HepG2 (cell line): ENCODE measurements around the gene SPG7. TPM values are rescaled to one million over a fixed set of nuclear protein-coding genes. Genes with fewer than 3 reads are reported as not detected.

ENCODE experiments used
- CCAR2 ChIP-seq: fragments of 200-400 bp; formaldehyde crosslinking; optimal IDR thresholded peaks from 2 replicates; pipeline ENCODE3; 2018; ENCODE audit warnings: low read depth, mild to moderate bottlenecking, low read length, moderate library complexity
- CENPT ChIP-seq: sonication (generic); formaldehyde crosslinking; IDR thresholded peaks from 2 replicates; pipeline ENCODE4 v1.8.0; 2022; ENCODE audit warnings: low read depth, mild to moderate bottlenecking, moderate library complexity, missing genetic modification reagents
- JUND ChIP-seq: sonication (generic); formaldehyde crosslinking; IDR thresholded peaks from 2 replicates; pipeline ENCODE4 v1.8.0; 2022; ENCODE audit warnings: mild to moderate bottlenecking, missing genetic modification reagents
- MAZ ChIP-seq, 2 experiments: sonication (generic) in 1 of 2; formaldehyde crosslinking in 1 of 2; IDR thresholded peaks; 2 replicates each; pipeline versions ENCODE4 v1.5.0 to v1.6.1; 2012 to 2020; ENCODE audit warnings: low read depth in 2 of 2, mild to moderate bottlenecking in 2 of 2, borderline replicate concordance in 1 of 2, improper control_type of control experiment in 1 of 2, low read length in 1 of 2, missing genetic modification reagents in 1 of 2, moderate library complexity in 1 of 2
- MIER3 ChIP-seq: IDR thresholded peaks from 2 replicates; pipeline ENCODE4 v1.6.1; 2016; ENCODE audit warnings: missing compliant biosample characterization, borderline replicate concordance
- SAFB2 ChIP-seq: sonication (generic); formaldehyde crosslinking; IDR thresholded peaks from 2 replicates; pipeline ENCODE4 v1.5.1; 2020; ENCODE audit warnings: missing genetic modification reagents, low read depth, mild to moderate bottlenecking, borderline replicate concordance
- SETDB1 ChIP-seq: sonication (generic); formaldehyde crosslinking; IDR thresholded peaks from 2 replicates; pipeline ENCODE4 v1.5.1; 2020; ENCODE audit warnings: missing genetic modification reagents, mild to moderate bottlenecking, borderline replicate concordance
- TBX2 ChIP-seq: sonication (generic); formaldehyde crosslinking; IDR thresholded peaks from 2 replicates; pipeline ENCODE4 v1.5.0; 2020; ENCODE audit warnings: missing genetic modification reagents, mild to moderate bottlenecking, borderline replicate concordance
- ZNF138 ChIP-seq: sonication (generic); formaldehyde crosslinking; IDR thresholded peaks from 2 replicates; pipeline ENCODE4 v1.5.0; 2020; ENCODE audit warnings: mild to moderate bottlenecking, low read depth, missing genetic modification reagents
- ZNF17 ChIP-seq: sonication (generic); formaldehyde crosslinking; IDR thresholded peaks from 2 replicates; pipeline ENCODE4 v1.5.0; 2020; ENCODE audit warnings: mild to moderate bottlenecking, missing genetic modification reagents
- ZNF20 ChIP-seq: sonication (generic); formaldehyde crosslinking; IDR thresholded peaks from 2 replicates; pipeline ENCODE4 v1.4.0; 2020; ENCODE audit warnings: mild to moderate bottlenecking, moderate library complexity, missing genetic modification reagents
- ZNF235 ChIP-seq: sonication (generic); formaldehyde crosslinking; IDR thresholded peaks from 2 replicates; pipeline ENCODE4 v1.8.1; 2023; ENCODE audit warnings: mild to moderate bottlenecking, missing genetic modification reagents, borderline replicate concordance
- ZNF607 ChIP-seq: sonication (generic); formaldehyde crosslinking; IDR thresholded peaks from 2 replicates; pipeline ENCODE4 v1.5.1; 2020; ENCODE audit warnings: missing genetic modification reagents, mild to moderate bottlenecking, borderline replicate concordance
- ZNF781 ChIP-seq: sonication (generic); formaldehyde crosslinking; IDR thresholded peaks from 2 replicates; pipeline ENCODE4 v1.5.1; 2020; ENCODE audit warnings: borderline replicate concordance, mild to moderate bottlenecking, missing genetic modification reagents; ENCODE audit errors: not compliant biosample characterization
- polyA plus RNA-seq, 8 experiments: library from polyadenylated mRNA; depleted of rRNA in 3 of 8; stranded (reverse) in 7 of 8; unstranded in 1 of 8; fragments of >200 nt; fragmentation: Illumina TruSeq in 4 of 8; extraction: Trizol in 4 of 8; gene quantifications; 2 replicates each; pipeline versions ENCODE4 v1.2.1 to v1.2.3, GENCODE V29; 2011 to 2016; ENCODE audit warnings: low read depth in 4 of 8, missing spikeins in 1 of 8, mixed read lengths in 1 of 8; ENCODE audit not compliant: insufficient read depth in 1 of 8
- total RNA-seq, 5 experiments: library from RNA; depleted of rRNA; stranded (reverse); fragments of >200 nt; fragmentation: Illumina TruSeq; extraction: Trizol; gene quantifications; 2 replicates each; pipeline ENCODE4 v1.2.3, GENCODE V29; 2016; ENCODE audit warnings: low read depth in 1 of 5
- TF ChIP-seq, protein P1 (sequence below): sonication (generic); formaldehyde crosslinking; IDR thresholded peaks from 2 replicates; pipeline ENCODE4 v1.4.0; 2020; ENCODE audit warnings: low read depth, missing genetic modification reagents
- TF ChIP-seq, protein P2 (sequence below): IDR thresholded peaks from 2 replicates; pipeline ENCODE4 v1.6.1; 2016; ENCODE audit warnings: low read depth, control low read depth

Gene SPG7
- total and polyA plus RNA-seq, 2 of the 13 experiments (the other 11 are each of a cell fraction or from before 2014, with no cell fraction given), result 66.0 to 136 TPM

GRCh38 chr16:89507834-89508590, at the start of gene SPG7 (continued):
- TF ChIP-seq, protein P1, sequence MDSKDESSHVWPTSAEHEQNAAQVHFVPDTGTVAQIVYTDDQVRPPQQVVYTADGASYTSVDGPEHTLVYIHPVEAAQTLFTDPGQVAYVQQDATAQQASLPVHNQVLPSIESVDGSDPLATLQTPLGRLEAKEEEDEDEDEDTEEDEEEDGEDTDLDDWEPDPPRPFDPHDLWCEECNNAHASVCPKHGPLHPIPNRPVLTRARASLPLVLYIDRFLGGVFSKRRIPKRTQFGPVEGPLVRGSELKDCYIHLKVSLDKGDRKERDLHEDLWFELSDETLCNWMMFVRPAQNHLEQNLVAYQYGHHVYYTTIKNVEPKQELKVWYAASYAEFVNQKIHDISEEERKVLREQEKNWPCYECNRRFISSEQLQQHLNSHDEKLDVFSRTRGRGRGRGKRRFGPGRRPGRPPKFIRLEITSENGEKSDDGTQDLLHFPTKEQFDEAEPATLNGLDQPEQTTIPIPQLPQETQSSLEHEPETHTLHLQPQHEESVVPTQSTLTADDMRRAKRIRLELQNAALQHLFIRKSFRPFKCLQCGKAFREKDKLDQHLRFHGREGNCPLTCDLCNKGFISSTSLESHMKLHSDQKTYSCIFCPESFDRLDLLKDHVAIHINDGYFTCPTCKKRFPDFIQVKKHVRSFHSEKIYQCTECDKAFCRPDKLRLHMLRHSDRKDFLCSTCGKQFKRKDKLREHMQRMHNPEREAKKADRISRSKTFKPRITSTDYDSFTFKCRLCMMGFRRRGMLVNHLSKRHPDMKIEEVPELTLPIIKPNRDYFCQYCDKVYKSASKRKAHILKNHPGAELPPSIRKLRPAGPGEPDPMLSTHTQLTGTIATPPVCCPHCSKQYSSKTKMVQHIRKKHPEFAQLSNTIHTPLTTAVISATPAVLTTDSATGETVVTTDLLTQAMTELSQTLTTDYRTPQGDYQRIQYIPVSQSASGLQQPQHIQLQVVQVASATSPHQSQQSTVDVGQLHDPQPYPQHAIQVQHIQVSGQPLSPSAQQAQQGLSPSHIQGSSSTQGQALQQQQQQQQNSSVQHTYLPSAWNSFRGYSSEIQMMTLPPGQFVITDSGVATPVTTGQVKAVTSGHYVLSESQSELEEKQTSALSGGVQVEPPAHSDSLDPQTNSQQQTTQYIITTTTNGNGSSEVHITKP (CRISPR knock-in tag), result peak; percentile 42; the same call in 1 of the 2 replicates
- no peak for TF ChIP-seq ZNF17
- TF ChIP-seq, protein P2, sequence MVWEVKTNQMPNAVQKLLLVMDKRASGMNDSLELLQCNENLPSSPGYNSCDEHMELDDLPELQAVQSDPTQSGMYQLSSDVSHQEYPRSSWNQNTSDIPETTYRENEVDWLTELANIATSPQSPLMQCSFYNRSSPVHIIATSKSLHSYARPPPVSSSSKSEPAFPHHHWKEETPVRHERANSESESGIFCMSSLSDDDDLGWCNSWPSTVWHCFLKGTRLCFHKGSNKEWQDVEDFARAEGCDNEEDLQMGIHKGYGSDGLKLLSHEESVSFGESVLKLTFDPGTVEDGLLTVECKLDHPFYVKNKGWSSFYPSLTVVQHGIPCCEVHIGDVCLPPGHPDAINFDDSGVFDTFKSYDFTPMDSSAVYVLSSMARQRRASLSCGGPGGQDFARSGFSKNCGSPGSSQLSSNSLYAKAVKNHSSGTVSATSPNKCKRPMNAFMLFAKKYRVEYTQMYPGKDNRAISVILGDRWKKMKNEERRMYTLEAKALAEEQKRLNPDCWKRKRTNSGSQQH, result peak; percentile 81; the same call in 1 of the 2 replicates
- peak; percentile 51 for TF ChIP-seq ZNF781
- 0 out of 2 replicates have a peak, but pooled peaks have one; percentile 5 for TF ChIP-seq ZNF20 (CRISPR knock-in tag)
- no peak for TF ChIP-seq CCAR2
- TF ChIP-seq CENPT, result peak; percentile 74; the same call in 1 of the 2 replicates
- TF ChIP-seq JUND (CRISPR knock-in tag), result peak; percentile 46; the same call in 1 of the 2 replicates
- peak; percentile 73; the same call in 1 of the 2 replicates for TF ChIP-seq TBX2 (CRISPR knock-in tag)
- TF ChIP-seq ZNF607 (CRISPR knock-in tag), result peak; percentile 94
- no peak for TF ChIP-seq SETDB1 (CRISPR knock-in tag)
- TF ChIP-seq MIER3 (CRISPR knock-in tag), result no peak
- TF ChIP-seq ZNF235 (CRISPR knock-in tag), result peak; percentile 69; the same call in 1 of the 2 replicates
- TF ChIP-seq SAFB2 (CRISPR knock-in tag), result 0 out of 2 replicates have a peak, but pooled peaks have one; percentile 49
- TF ChIP-seq ZNF138, result peak; percentile 23; the same call in 1 of the 2 replicates
- no peak; the same call in 1 of the 2 replicates for TF ChIP-seq MAZ (IDR thresholded peaks at IDR 0.05; ENCODE audit: borderline replicate concordance, low read depth, low read length)
- TF ChIP-seq MAZ (CRISPR knock-in tag; IDR thresholded peaks at IDR 0.05; ENCODE audit: low read depth), result peak; percentile 91
